ENCODE results near the gene LTF.

DNA sequence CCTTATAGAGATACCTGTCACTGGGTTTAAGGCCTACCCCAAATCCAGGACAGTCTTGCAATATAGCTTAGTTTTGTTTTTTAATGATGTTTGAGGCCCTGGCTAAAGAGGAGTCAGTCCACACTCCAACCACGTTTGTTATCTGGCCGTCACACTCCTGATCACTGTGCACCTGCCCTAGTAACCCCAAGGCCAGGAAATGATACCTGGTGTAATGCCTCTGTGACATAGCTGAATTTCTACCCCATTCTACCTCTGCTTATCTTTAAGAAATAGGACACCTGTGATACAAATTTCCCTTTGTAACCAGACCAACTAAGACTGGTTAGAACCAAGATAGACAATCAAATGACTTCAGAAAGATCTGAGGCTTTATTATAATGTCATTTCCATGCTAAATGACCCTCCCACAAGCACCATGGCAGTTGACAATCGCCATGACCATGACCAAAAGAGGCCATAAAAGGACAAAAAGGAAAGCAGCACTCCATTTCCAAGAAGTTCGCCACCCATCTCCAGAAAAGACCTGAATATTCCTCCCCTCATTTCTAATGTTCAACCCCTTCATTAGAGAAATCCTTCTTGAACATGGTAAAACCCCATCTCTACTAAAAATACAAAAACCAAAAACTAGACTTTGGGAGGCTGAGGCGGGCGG, 28.3 kb upstream of the LTF start:
- TF ChIP-seq, protein P1, sequence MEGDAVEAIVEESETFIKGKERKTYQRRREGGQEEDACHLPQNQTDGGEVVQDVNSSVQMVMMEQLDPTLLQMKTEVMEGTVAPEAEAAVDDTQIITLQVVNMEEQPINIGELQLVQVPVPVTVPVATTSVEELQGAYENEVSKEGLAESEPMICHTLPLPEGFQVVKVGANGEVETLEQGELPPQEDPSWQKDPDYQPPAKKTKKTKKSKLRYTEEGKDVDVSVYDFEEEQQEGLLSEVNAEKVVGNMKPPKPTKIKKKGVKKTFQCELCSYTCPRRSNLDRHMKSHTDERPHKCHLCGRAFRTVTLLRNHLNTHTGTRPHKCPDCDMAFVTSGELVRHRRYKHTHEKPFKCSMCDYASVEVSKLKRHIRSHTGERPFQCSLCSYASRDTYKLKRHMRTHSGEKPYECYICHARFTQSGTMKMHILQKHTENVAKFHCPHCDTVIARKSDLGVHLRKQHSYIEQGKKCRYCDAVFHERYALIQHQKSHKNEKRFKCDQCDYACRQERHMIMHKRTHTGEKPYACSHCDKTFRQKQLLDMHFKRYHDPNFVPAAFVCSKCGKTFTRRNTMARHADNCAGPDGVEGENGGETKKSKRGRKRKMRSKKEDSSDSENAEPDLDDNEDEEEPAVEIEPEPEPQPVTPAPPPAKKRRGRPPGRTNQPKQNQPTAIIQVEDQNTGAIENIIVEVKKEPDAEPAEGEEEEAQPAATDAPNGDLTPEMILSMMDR (IDR thresholded peaks at IDR 0.05) = no peak
- TF ChIP-seq EZH2 (IDR thresholded peaks at IDR 0.05; ENCODE audit: borderline replicate concordance, insufficient read depth, low read depth, low read length, poor library complexity, severe bottlenecking) = no peak
